HG02852 (cell line): ENCODE data around the gene PRCP.
"Not testable (repeated sequence)": the region's sequence is repeated elsewhere in the genome, so short reads cannot be mapped to it uniquely, and the experiment has no call there.

ENCODE experiments used
- ATAC-seq: cut with Tn5 transposase; IDR thresholded peaks from one replicate; pipeline ENCODE4 v1.9.1; 2021; ENCODE audit warnings: mild to moderate bottlenecking, moderate library complexity; ENCODE audit not compliant: unreplicated experiment

The PRCP gene

GRCh38 chr11:82900277-82901164, at the start of gene PRCP:
Gene PRCP (minus strand): TSS chr11:82900430. CDS start chr11:82900402, 28 bp downstream.
- ATAC-seq: peak; percentile 80

GRCh38 chr11:82949352-82949751, 49.1 kb upstream of the PRCP start:
- no peak for ATAC-seq

DNA sequence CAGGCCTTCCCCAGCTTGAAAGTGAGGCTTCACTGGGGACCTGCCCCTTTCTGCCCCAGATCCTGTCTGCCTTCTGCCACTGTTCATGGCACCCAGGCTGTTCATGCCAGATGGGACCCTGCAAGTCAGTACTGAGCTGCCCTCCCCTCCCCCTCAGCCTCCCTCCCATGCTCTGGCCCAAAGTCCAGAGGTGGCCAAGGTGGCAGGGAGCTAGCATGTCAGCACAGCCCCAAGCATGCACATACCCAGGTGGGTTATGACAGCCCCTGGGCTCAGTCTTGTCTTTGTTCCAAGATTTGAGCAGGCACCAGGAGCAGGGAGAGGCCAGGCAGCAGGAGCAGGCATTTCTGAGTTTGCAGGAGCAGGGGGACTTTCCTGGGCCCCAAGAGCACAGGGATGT, 45.5 kb upstream of the PRCP start:
- no peak for ATAC-seq

- ATAC-seq: not testable (repeated sequence)
Observed at GRCh38 chr11:82945041-82945440, 44.8 kb upstream of the PRCP start.

DNA sequence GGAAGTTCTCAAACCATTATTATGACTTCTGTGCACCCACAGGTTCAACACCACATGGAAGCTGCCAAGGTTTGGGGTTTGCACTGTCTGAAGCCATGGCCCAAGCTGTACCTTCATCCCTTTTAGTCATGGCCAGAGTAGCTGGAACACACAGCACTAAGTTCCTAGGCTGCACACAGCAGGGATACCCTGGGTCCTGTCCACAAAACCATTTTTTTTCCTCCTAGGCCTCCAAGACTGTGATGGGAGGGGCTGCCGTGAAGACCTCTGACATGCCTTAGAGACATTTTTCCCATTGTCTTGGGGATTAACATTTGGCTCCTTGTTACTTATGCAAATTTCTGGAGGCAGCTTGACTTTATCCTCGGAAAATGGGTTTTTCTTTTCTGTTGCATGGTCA, 44.0 kb upstream of the PRCP start:
- ATAC-seq: no peak

GRCh38 chr11:82943430-82943829, 43.2 kb upstream of the PRCP start:
- ATAC-seq: not testable (repeated sequence)

DNA sequence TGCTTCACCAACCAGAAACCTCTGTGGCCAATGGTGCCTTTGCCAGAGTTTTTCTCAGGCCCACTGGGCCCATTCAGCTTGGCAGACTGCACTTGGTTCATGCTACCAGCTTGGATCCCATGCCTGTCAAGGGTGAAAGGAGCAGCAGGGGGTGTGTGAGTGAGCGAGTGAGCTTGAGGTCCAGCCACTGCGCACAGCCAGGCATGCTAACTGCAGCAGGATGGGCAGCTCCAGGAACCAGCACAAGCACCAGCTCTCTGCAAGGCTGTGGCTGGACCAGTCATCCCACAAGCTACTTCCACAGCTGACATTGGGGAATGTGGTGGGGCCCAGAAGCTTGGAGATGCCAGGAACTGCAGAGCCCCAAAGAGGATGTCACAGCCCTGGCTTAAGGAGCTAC, 42.1 kb upstream of the PRCP start:
- no peak for ATAC-seq

GRCh38 chr11:82939456-82939855, 39.2 kb upstream of the PRCP start:
- no peak for ATAC-seq

DNA sequence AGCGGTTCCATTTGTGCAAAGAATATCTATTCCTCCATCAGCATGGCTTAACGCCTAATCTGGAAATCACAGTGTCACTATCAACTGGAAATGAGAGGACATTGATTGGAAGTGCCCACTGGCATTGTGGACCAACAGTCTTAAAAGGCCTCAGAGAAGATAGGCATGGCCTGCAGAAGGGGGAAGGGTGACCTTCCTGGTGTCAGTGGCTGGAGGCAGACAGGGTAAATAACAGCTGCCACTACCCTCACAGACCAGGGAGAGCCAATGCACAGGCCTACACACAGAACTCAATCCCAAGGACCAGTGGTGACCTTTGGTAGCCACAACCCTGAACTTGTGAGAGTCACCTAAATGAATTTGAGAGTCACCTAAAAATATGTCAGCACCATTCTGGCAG, 37.3 kb upstream of the PRCP start:
- ATAC-seq: no peak

DNA sequence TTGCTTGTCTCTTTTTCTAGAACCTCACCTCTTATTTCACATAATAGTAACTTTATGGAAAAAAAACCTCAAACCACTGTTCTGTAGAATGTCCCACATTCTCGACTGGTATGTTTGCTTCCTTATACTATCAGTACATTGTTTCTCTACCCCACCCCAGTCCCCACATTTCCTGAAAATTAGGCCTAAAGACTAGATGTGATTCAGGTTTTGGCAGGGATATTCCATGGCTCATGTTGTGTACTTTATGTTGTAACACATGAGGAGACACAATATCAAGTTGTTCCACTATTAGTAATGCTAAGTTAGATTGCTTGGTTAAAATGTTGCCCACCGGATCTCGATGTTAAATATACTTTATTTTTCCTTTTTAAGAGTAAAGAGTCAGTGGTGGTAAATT, 36.0 kb upstream of the PRCP start:
- no peak for ATAC-seq

DNA sequence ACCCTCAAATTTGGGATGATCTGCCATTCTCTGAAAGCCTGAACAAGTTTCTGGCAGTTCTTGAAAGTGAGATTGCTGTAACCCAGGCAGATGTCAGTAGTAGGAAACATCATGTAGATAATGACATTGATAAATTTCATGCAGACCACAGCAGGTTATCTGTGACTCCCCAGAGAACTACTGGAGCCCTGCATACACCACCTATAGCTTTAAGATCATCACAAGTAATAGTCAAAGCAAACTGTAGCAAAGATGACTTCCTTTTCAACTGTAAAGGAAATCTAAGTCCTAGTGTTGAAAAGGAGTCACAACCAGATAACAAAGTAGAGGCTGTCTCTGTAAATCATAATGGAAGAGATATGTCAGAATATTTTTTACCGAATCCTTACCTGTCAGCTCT, 32.3 kb upstream of the PRCP start:
- ATAC-seq: no peak

DNA sequence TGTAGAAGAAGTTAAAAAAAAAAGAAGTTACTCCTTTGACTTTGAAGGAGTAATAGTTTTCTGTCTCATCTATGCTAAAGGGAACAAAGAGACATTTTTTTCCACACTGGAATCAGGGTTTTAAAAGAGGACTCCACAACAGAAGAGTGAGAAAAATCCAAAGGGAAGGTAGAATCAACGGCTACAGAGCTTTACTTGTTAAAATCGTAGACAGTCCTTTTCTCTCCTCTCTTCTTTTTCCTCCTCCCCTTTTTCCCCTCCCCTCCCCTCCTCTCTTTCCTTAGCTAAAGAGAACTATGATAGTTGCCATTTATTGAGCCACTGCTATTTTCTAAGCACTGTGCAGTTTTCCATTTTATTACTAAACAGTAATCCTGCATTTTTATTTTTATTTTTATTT, 30.5 kb upstream of the PRCP start:
- no peak for ATAC-seq

GRCh38 chr11:82930229-82930628, 30.0 kb upstream of the PRCP start:
- ATAC-seq: no peak

- no peak for ATAC-seq
Observed at GRCh38 chr11:82929121-82929520, 28.9 kb upstream of the PRCP start.

DNA sequence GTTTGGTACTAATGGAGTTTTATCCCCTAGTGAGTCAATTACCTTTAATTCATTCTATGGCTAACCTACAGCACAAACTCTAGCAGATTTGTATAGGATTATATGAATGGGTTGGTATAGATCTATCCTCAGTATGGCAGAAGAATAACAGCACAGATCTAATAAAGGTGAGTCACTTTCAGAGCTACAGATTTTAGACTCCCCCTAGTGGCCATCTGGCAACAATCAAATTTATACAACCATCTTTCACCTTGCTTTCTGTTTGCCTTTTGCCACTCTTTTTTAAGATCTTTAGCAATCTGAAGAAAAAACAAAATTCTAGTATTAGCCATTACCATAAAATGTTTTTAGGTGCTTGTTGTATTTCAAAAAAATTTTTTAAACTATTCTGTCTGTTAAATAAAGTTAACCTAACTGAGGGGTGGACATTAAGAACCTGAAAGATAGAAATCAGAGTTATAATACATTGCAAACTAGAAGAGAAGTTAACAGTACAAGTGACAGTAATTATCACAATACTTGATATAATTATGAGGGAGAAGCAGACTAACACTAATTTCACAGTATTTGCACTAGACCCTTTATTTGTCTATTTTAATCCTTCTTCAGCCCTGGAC, 27.1 kb upstream of the PRCP start:
- peak; percentile 69 for ATAC-seq

DNA sequence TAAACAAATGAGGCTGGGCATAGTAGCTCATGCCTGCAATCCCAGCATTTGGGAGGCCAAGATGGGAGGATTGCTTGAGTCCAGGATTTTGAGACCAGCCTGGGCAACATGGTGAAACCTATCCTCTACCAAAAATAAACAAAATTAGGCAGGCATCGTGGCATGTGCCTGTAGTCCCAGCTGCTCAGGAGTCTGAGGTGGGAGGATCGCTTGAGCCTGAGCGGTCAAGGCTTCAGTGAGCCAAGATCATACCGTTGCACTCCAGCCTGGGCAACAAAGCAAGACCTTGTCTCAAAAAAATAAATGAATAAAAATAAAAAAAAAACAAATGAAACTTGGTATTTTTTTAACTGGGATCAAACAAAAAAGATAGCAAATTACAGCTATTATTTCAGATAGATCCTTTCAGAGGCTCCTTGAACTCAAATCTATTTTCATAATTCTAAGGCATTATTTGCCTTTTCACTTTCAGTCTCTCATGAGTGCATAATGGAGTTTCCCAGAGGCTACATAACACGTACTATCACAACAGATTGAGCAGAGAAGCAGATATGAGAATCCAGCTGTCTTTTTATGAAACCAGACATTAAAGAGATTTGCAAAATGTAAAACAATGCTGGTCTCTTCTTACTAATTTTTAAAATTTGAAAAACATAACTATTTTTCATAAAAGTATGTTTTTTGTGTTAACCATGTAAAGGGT, 24.4 kb upstream of the PRCP start:
- ATAC-seq: no peak

DNA sequence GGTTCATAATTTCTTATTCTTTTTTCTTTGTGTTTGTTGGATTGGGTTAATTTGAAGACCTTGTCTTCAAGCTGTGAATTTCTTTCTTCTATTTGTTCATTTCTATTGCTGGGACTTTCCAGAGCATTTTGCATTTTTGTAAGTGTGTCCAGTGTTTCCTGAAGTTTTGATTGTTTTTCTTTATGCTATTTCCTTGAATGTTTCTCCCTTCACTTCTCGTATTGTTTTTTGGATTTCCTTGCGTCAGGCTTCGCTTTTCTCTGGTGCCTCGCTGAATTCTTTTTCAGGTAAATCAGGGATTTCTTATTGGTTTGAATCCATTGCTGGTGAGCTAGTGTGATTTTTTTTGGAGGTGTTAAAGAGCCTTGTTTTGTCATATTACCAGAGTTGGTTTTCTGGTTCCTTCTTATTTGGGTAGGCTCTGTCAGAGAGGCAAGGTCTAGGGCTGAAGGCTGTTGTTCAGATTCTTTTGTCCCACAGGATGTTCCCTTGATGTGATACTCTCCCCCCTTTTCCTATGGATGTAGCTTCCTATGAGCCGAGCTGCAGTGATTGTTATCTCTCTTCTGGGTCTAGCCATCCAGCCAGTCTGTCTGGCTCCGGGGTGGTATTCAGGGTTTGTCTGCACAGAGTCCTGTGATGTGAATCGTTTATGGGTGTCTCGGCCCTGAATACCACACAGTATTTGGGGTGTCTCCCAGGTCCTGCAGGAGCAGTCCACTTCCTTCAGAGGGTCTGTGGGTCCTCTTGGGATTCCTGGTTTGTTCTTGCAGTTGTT, 22.4 kb upstream of the PRCP start:
- ATAC-seq: not testable (repeated sequence)

GRCh38 chr11:82920227-82920626, 20.0 kb upstream of the PRCP start:
- not testable (repeated sequence) for ATAC-seq

GRCh38 chr11:82919786-82920185, 19.6 kb upstream of the PRCP start:
- not testable (repeated sequence) for ATAC-seq

DNA sequence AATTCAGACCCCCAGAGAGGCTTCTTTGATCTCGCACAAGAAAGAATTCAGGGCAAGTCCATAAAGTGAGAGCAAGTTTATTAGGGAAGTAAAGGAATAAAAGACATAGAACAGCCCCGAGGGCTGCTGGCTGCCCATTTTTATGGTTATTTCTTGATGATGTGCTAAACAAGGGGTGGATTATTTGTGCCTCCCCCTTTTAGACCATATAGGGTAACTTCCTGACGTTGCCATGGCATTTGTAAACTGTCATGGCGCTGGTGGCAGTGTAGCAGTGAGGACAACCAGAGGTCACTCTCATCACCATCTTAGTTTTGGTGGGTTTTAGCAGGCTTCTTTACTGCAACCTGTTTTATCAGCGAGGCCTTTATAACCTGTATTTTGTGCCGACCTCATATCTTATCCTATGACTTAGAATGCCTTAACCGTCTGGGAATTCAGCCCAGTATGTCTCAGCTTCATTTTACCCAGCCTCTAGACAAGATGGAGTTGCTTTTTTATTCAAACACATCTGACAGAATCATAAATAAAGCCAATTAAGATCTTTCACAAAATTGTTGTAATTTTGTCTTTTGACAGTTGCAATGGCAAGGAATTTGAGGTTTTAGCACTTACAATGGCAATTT, 8.9 kb upstream of the PRCP start:
- no peak for ATAC-seq

GRCh38 chr11:82908311-82908710, 8.1 kb upstream of the PRCP start:
- no peak for ATAC-seq
